ENCODE data around the gene TRMT13.
"Not testable (repeated sequence)": the region's sequence is repeated elsewhere in the genome, so short reads cannot be mapped to it uniquely, and the experiment has no call there.

- not testable (repeated sequence) for TF ChIP-seq CTCF, POLR2A (IDR thresholded peaks at IDR 0.05)
Measured at GRCh38 chr1:100200060-100200459, 67.1 kb downstream of the TRMT13 start.
